IMR-90 (cell line): ENCODE data around the gene ZSCAN32. TPM values are rescaled to one million over a fixed set of nuclear protein-coding genes. Genes with fewer than 3 reads are reported as not detected.

ENCODE experiments used
- ATAC-seq: fragments of 200-7000 bp; cut with Tn5 transposase; 2 replicates; pipeline ENCODE4 v1.9.1; 2020; ENCODE audit warnings: low read depth, mild to moderate bottlenecking, moderate library complexity
- BruUV-seq: library from RNA; stranded (reverse); fragments of 400-500 nt; replicated peaks from 2 replicates; lab custom pipeline; 2021; lab: Mats Ljungman, UMichigan
- CTCF ChIA-PET: fragments of 300-600 bp; formaldehyde crosslinking; extraction: SDS; loops from one replicate; lab custom pipeline; 2021; ENCODE audit warnings: antibody characterized with exemption; lab: Yijun Ruan, JAX
- POLR2A ChIA-PET: fragments of 300-600 bp; sonication (Branson Sonifier 250); formaldehyde crosslinking; loops from one replicate; lab custom pipeline; 2022; ENCODE audit warnings: antibody characterized with exemption; ENCODE audit not compliant: unreplicated experiment; lab: Charles Lee
- DNase-seq: peaks from one replicate; pipeline ENCODE4 v3.0.0; 2013
- H2AFZ ChIP-seq: replicated peaks from 2 replicates; pipeline ENCODE3; 2013; ENCODE audit warnings: low read length, mild to moderate bottlenecking; ENCODE audit not compliant: poor library complexity
- H2AK5ac ChIP-seq: 2 replicates; pipeline ENCODE4 v1.6.1; 2013; ENCODE audit warnings: low read depth, low read length, inconsistent platforms
- H2AK9ac ChIP-seq: replicated peaks from 2 replicates; pipeline ENCODE3; 2013; ENCODE audit warnings: mild to moderate bottlenecking, low read depth, low read length, moderate library complexity; ENCODE audit not compliant: poor library complexity
- H2BK120ac ChIP-seq: 2 replicates; pipeline ENCODE4 v1.6.1; 2013; ENCODE audit warnings: low read depth, low read length, inconsistent platforms
- H2BK15ac ChIP-seq: 3 replicates; pipeline ENCODE4 v1.6.1; 2013; ENCODE audit warnings: low read depth, low read length, inconsistent platforms
- H2BK20ac ChIP-seq: 2 replicates; pipeline ENCODE4 v1.6.1; 2013; ENCODE audit warnings: low read depth, mild to moderate bottlenecking, inconsistent platforms, low read length, moderate library complexity
- H2BK5ac ChIP-seq: 2 replicates; pipeline ENCODE4 v1.6.1; 2013; ENCODE audit warnings: mild to moderate bottlenecking, low read depth, low read length, inconsistent platforms; ENCODE audit not compliant: poor library complexity, severe bottlenecking
- H3K14ac ChIP-seq: replicated peaks from 2 replicates; pipeline ENCODE4 v1.6.1; 2013; ENCODE audit warnings: low read depth, low read length, inconsistent platforms
- H3K18ac ChIP-seq: 2 replicates; pipeline ENCODE4 v1.6.1; 2013; ENCODE audit warnings: low read depth, low read length, control low read depth
- H3K23ac ChIP-seq: 2 replicates; pipeline ENCODE4 v1.6.1; 2013; ENCODE audit warnings: low read depth, low read length, inconsistent platforms
- H3K27ac ChIP-seq: 2 replicates; pipeline ENCODE4 v1.5.1; 2013; ENCODE audit warnings: mild to moderate bottlenecking, control low read depth, low read length; ENCODE audit not compliant: insufficient read depth
- H3K27me3 ChIP-seq: 2 replicates; pipeline ENCODE4 v1.6.1; 2013; ENCODE audit warnings: low read length; ENCODE audit not compliant: control insufficient read depth, insufficient read depth
- H3K36me3 ChIP-seq: 2 replicates; pipeline ENCODE4 v1.6.1; 2013; ENCODE audit warnings: low read length, mixed read lengths; ENCODE audit not compliant: control insufficient read depth, insufficient read depth
- H3K4ac ChIP-seq: 2 replicates; pipeline ENCODE4 v1.6.1; 2013; ENCODE audit warnings: low read depth, low read length, inconsistent platforms
- H3K4me1 ChIP-seq: 2 replicates; pipeline ENCODE4 v1.6.1; 2013; ENCODE audit warnings: low read length, mixed read lengths; ENCODE audit not compliant: control insufficient read depth, insufficient read depth
- H3K4me2 ChIP-seq: 2 replicates; pipeline ENCODE4 v1.6.1; 2013; ENCODE audit warnings: low read depth, mild to moderate bottlenecking, control low read depth, low read length, moderate library complexity
- H3K4me3 ChIP-seq: 2 replicates; pipeline ENCODE4 v1.5.1; 2013; ENCODE audit warnings: low read depth, mild to moderate bottlenecking, control low read depth, low read length, moderate library complexity; ENCODE audit not compliant: insufficient read depth
- H3K56ac ChIP-seq: 2 replicates; pipeline ENCODE4 v1.6.1; 2013; ENCODE audit warnings: low read length, inconsistent platforms; ENCODE audit not compliant: insufficient read depth; ENCODE audit errors: extremely low read depth
- H3K79me1 ChIP-seq, 2 experiments: 2 replicates each; pipeline ENCODE4 v1.6.1; 2013; ENCODE audit warnings: low read length in 2 of 2, inconsistent platforms in 1 of 2, low read depth in 1 of 2
- H3K9ac ChIP-seq: 2 replicates; pipeline ENCODE4 v1.6.1; 2013; ENCODE audit warnings: low read depth, low read length, control low read depth
- H3K9me1 ChIP-seq: 2 replicates; pipeline ENCODE4 v1.6.1; 2013; ENCODE audit warnings: low read length, inconsistent platforms; ENCODE audit not compliant: insufficient read depth
- H3K9me3 ChIP-seq: 2 replicates; pipeline ENCODE4 v1.6.1; 2013; ENCODE audit warnings: low read length; ENCODE audit not compliant: control insufficient read depth, insufficient read depth
- H4K20me1 ChIP-seq: 2 replicates; pipeline ENCODE4 v1.6.1; 2013; ENCODE audit warnings: low read length, inconsistent platforms; ENCODE audit not compliant: insufficient read depth
- H4K5ac ChIP-seq: 2 replicates; pipeline ENCODE4 v1.6.1; 2013; ENCODE audit warnings: mild to moderate bottlenecking, low read depth, low read length, control low read depth
- H4K8ac ChIP-seq, 2 experiments: 2 replicates each; pipeline ENCODE4 v1.6.1; 2013; ENCODE audit warnings: low read depth in 2 of 2, low read length in 2 of 2, control low read depth in 1 of 2, inconsistent platforms in 1 of 2
- H4K91ac ChIP-seq: 2 replicates; pipeline ENCODE4 v1.6.1; 2013; ENCODE audit warnings: low read depth, low read length, inconsistent platforms; ENCODE audit not compliant: insufficient read depth
- CEBPB ChIP-seq: IDR thresholded peaks from 2 replicates; pipeline ENCODE4 v1.6.1; 2012; ENCODE audit warnings: low read depth, low read length, improper control_type of control experiment
- CHD1 ChIP-seq: IDR thresholded peaks from 2 replicates; pipeline ENCODE4 v1.6.1; 2012; ENCODE audit warnings: low read depth, low read length, improper control_type of control experiment
- CTCF ChIP-seq: conservative IDR thresholded peaks from 2 replicates; pipeline ENCODE4 v1.5.1; 2012; ENCODE audit warnings: mild to moderate bottlenecking, low read depth, low read length, improper control_type of control experiment
- ELK1 ChIP-seq: fragments of 150-350 bp; IDR thresholded peaks from 2 replicates; pipeline ENCODE4 v1.6.1; 2016; ENCODE audit warnings: low read depth, mild to moderate bottlenecking, low read length, moderate library complexity, borderline replicate concordance
- FOS ChIP-seq: fragments of 150-350 bp; IDR thresholded peaks from 2 replicates; pipeline ENCODE4 v1.6.1; 2016; ENCODE audit warnings: low read depth, low read length
- MAZ ChIP-seq: IDR thresholded peaks from 2 replicates; pipeline ENCODE4 v1.6.1; 2012; ENCODE audit warnings: low read depth, mild to moderate bottlenecking, low read length, improper control_type of control experiment, moderate library complexity, borderline replicate concordance
- MXI1 ChIP-seq: IDR thresholded peaks from 2 replicates; pipeline ENCODE4 v1.6.1; 2012; ENCODE audit warnings: low read depth, mild to moderate bottlenecking, low read length, moderate library complexity, borderline replicate concordance
- NFE2L2 ChIP-seq: fragments of 150-350 bp; IDR thresholded peaks from 2 replicates; pipeline ENCODE4 v1.6.1; 2016; ENCODE audit warnings: low read depth, mild to moderate bottlenecking, low read length
- RAD21 ChIP-seq: IDR thresholded peaks from 2 replicates; pipeline ENCODE4 v1.6.1; 2012; ENCODE audit warnings: low read length, improper control_type of control experiment
- RCOR1 ChIP-seq: IDR thresholded peaks from 2 replicates; pipeline ENCODE4 v1.6.1; 2012; ENCODE audit warnings: mild to moderate bottlenecking, low read length, improper control_type of control experiment; ENCODE audit not compliant: insufficient replicate concordance
- RFX5 ChIP-seq: IDR thresholded peaks from 2 replicates; pipeline ENCODE4 v1.8.0; 2012; ENCODE audit warnings: low read depth, mild to moderate bottlenecking, low read length, moderate library complexity
- SMC3 ChIP-seq: fragments of 150-350 bp; IDR thresholded peaks from 2 replicates; pipeline ENCODE4 v1.6.1; 2016; ENCODE audit warnings: low read depth, mild to moderate bottlenecking, antibody characterized with exemption, low read length, moderate library complexity
- USF2 ChIP-seq: fragments of 150-350 bp; IDR thresholded peaks from 2 replicates; pipeline ENCODE4 v1.6.1; 2017; ENCODE audit warnings: mild to moderate bottlenecking, antibody characterized with exemption, low read length, low read depth
- WGBS, 2 experiments: methylation state at CpG; one replicate each; pipeline versions ENCODE4 v1.1.5 to v1.1.7; 2013; ENCODE audit warnings: missing lambda C conversion rate in 2 of 2; ENCODE audit not compliant: insufficient read length in 1 of 2; ENCODE audit errors: extremely low coverage in 2 of 2; 5-methylcytosine and 5-hydroxymethylcytosine counted together
- dilution Hi-C: fragments of 300-500 bp; cut with HindIII; formaldehyde crosslinking; loops from one replicate; pipeline ENCODE4 v1.14.3; 2018; ENCODE audit warnings: low sequenced_read_pairs; ENCODE audit not compliant: unreplicated experiment
- in situ Hi-C: fragments of 300-500 bp; cut with MboI; formaldehyde crosslinking; loops from 3 replicates; pipeline ENCODE4 v1.14.3; 2019; ENCODE audit warnings: low sequenced_read_pairs, inconsistent platforms, mixed read lengths
- intact Hi-C: fragments of 100-400 bp; cut with micrococcal nuclease; formaldehyde crosslinking; loops from 2 replicates; pipeline ENCODE4 v1.10.0; 2022
- polyA plus RNA-seq, 3 experiments: library from polyadenylated mRNA; depleted of rRNA; stranded (reverse); fragments of >200 nt; gene quantifications; 2 replicates each; pipeline ENCODE4 v1.2.3, GENCODE V29; 2012; ENCODE audit warnings: low replicate concordance in 1 of 3
- total RNA-seq: library from RNA; depleted of rRNA; stranded (reverse); fragments of >200 nt; gene quantifications from 2 replicates; pipeline ENCODE4 v1.2.3, GENCODE V29; 2012

Gene ZSCAN32
- total and polyA plus RNA-seq, 2 of the 4 experiments (the other 2 are of a cell fraction), result 13.0 to 16.5 TPM

DNA sequence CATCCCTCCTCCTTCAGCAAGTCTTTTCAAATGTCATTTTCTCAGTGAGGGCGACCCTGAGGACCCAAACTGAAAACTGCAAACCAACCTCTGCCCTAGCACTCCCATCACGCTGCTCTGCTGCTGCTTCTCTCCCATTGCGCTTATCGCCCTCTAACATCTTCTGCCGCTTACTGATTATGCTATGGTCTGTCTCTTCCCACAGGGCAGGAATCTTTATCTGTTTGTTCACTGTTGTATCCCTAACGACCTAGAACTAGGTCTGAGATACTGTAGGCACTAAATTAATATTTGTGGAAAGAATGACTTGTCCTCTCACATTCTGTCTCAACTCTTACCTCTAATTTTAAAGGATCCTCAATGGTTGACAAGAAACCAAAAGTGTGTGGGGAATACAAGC lies 12.5 kb downstream of the ZSCAN32 start:
- Histone ChIP-seq H3K18ac (no peak overlapping the region), H3K9me3 (peaks cover 63% of the 10 kb centered on the region), H2BK15ac (no peak overlapping the region), H3K4me3 (no peak overlapping the region), H3K9ac (no peak overlapping the region), H3K9me1 (no peaks in the 10 kb centered on the region), H3K4me1 (no peaks in the 10 kb centered on the region), H2AFZ (no peak overlapping the region), H3K27me3 (no peaks in the 10 kb centered on the region), H2BK20ac (no peak overlapping the region), H4K20me1 (no peaks in the 10 kb centered on the region; the same call in 1 of the 2 replicates), H2AK5ac (no peak overlapping the region), H2BK5ac (no peak overlapping the region), H3K56ac (no peak overlapping the region), H2AK9ac (no peak overlapping the region), H3K27ac (no peak overlapping the region), H3K4ac (no peak overlapping the region), H3K4me2 (no peak overlapping the region), H3K23ac (no peak overlapping the region), H4K91ac (no peak overlapping the region), H4K8ac (no peak overlapping the region), H2BK120ac (no peak overlapping the region), H3K79me1 (peaks cover 18 to 27% of the 10 kb centered on the region in 2 experiments; a peak in 3 of 4 replicates), H3K36me3 (peaks cover 57% of the 10 kb centered on the region), H3K14ac (no peak overlapping the region), H4K5ac (no peak overlapping the region)
- DNase-seq (no peak), ATAC-seq (no peak)
- 80% methylated on average over 2 of the region's 6 CpGs; no CpG with 5 or more reads in 1 of the 2 experiments for WGBS, 2 experiments
- TF ChIP-seq ELK1 (no peak), SMC3 (no peak), USF2 (no peak), CEBPB (no peak), CHD1 (no peak), MAZ (no peak), NFE2L2 (no peak), RCOR1 (no peak), FOS (no peak), RAD21 (no peak), RFX5 (no peak), CTCF (no peak), MXI1 (no peak)
- dilution Hi-C loops, result no loop called here
- intact Hi-C loops, result no loop called here
- in situ Hi-C loops, result no loop called here
- no TSS peak for BruUV-seq
- ChIA-PET POLR2A (no interaction called here), CTCF (no interaction called here)
